Measurements from ENCODE around the gene TPH2. TPM values are rescaled to one million over a fixed set of nuclear protein-coding genes. Genes with fewer than 3 reads are reported as not detected.

TPH2 gene
- total RNA-seq, 1 experiment from 2014 or later, result 0.66 TPM

DNA sequence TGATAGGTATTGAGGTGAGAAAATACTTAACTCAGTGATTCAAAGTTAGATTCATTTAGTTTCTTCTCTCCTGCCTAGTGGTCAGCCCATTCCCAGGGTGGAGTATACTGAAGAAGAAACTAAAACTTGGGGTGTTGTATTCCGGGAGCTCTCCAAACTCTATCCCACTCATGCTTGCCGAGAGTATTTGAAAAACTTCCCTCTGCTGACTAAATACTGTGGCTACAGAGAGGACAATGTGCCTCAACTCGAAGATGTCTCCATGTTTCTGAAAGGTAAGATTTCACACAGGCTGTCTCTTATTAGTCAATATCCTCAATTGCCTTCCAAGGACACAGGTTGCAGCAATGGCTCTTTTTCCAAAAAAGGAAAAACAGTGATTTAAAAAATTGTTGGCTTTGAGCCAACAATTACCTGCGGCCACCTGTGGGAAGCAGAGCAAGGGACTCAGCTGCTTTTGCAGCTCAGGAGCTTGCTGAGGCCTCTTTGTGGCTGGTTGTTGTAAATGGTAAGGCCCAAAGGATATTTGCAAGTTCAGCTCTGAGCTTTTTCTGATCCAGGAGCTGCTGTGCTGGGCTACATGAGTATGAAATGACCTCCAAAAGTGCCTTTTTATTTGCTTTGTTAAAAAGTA lies 33.9 kb downstream of the TPH2 start:
- Histone ChIP-seq H2BK20ac (ENCODE audit: low read depth, low read length, poor library complexity, severe bottlenecking) (no peak overlapping the region), H3K14ac (ENCODE audit: insufficient read depth, low read length) (no peak overlapping the region), H3T11ph (ENCODE audit: low read length) (no peak overlapping the region), H3K79me2 (ENCODE audit: insufficient read depth, low read length) (no peaks in the 10 kb centered on the region), H4K5ac (ENCODE audit: insufficient read length, low read depth, low read length) (no peak overlapping the region), H3K9ac (ENCODE audit: extremely low read depth, insufficient read length, low read length) (no peak overlapping the region), H3K23ac (ENCODE audit: insufficient read length, low read depth, low read length) (no peak overlapping the region), H4K20me1 (ENCODE audit: control insufficient read depth, insufficient read depth, insufficient read length) (no peaks in the 10 kb centered on the region), H3K4me2 (ENCODE audit: insufficient read depth, insufficient read length, low read length) (no peak overlapping the region), H2BK5ac (ENCODE audit: insufficient read length, low read length) (no peak overlapping the region), H2BK15ac (ENCODE audit: low read depth, low read length) (no peak overlapping the region), H3K18ac (ENCODE audit: insufficient read length, low read depth, low read length) (no peak overlapping the region), H3K27ac (ENCODE audit: insufficient read length, low read depth, low read length) (no peak overlapping the region), H4K91ac (ENCODE audit: insufficient read length, low read depth, low read length) (no peak overlapping the region), H2AK5ac (ENCODE audit: insufficient read length, low read length) (no peak overlapping the region), H2BK120ac (ENCODE audit: low read depth, low read length, poor library complexity, severe bottlenecking) (no peak overlapping the region), H3K56ac (ENCODE audit: insufficient read length, low read depth, low read length) (no peak overlapping the region), H3K27me3 (ENCODE audit: insufficient read depth, low read length) (no peaks in the 10 kb centered on the region; the same call in 1 of the 2 replicates), H3K9me3 (ENCODE audit: control insufficient read depth, low read depth, low read length) (no peaks in the 10 kb centered on the region), H3K4me1 (ENCODE audit: insufficient read depth, low read length) (no peaks in the 10 kb centered on the region; the same call in 1 of the 2 replicates), H3K79me1 (ENCODE audit: insufficient read depth, low read depth, low read length, poor library complexity, severe bottlenecking) (no peaks in the 10 kb centered on the region), H2BK12ac (ENCODE audit: insufficient read length, low read depth, low read length) (no peak overlapping the region), H3K23me2 (ENCODE audit: insufficient read length, low read depth, low read length, poor library complexity, severe bottlenecking) (no peaks in the 10 kb centered on the region), H2AFZ (ENCODE audit: low read length) (no peak overlapping the region), H4K8ac (replicated peaks; ENCODE audit: insufficient read length, low read depth, low read length) (no peak overlapping the region), H3K4ac (ENCODE audit: low read depth, low read length) (no peak overlapping the region)
- WGBS (ENCODE audit: extremely low coverage, insufficient read length, low lambda C conversion rate), result no CpG with 5 or more reads among the region's 4 CpGs
- TF ChIP-seq, protein P1, sequence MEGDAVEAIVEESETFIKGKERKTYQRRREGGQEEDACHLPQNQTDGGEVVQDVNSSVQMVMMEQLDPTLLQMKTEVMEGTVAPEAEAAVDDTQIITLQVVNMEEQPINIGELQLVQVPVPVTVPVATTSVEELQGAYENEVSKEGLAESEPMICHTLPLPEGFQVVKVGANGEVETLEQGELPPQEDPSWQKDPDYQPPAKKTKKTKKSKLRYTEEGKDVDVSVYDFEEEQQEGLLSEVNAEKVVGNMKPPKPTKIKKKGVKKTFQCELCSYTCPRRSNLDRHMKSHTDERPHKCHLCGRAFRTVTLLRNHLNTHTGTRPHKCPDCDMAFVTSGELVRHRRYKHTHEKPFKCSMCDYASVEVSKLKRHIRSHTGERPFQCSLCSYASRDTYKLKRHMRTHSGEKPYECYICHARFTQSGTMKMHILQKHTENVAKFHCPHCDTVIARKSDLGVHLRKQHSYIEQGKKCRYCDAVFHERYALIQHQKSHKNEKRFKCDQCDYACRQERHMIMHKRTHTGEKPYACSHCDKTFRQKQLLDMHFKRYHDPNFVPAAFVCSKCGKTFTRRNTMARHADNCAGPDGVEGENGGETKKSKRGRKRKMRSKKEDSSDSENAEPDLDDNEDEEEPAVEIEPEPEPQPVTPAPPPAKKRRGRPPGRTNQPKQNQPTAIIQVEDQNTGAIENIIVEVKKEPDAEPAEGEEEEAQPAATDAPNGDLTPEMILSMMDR (conservative IDR thresholded peaks at IDR 0.05), result no peak; the same call in 2 of the 3 replicates
- no peaks in the 10 kb centered on the region for H3K36me3 Mint-ChIP-seq (ENCODE audit: insufficient read depth in 1 of 3, low read depth in 3 of 3)
- peaks cover 17 to 19% of the 10 kb centered on the region in 2 experiments for H3K4me1 Mint-ChIP-seq
- H3K9me3 Mint-ChIP-seq, result no peaks in the 10 kb centered on the region; a peak in 1 of 5 replicates
- peak overlapping the region in 1 of 3 experiments; percentile 76; a peak in 2 of 7 replicates for H3K27ac Mint-ChIP-seq
- H3K4me3 Mint-ChIP-seq, result no peak overlapping the region
- no peaks in the 10 kb centered on the region for H3K27me3 Mint-ChIP-seq (ENCODE audit: low read depth)
- DNase-seq, result peak; percentile 64

Data from H9 (cell line).